HEK293 (cell line): ENCODE measurements around the gene MYLK2.

Source experiments
- CTCF ChIA-PET: fragments of 350-600 bp; formaldehyde crosslinking; extraction: SDS; loops from one replicate; lab custom pipeline; 2021; ENCODE audit warnings: antibody characterized with exemption; lab: Yijun Ruan, JAX
- POLR2A ChIA-PET: fragments of 300-600 bp; formaldehyde crosslinking; extraction: SDS; loops from one replicate; lab custom pipeline; 2020; ENCODE audit warnings: antibody characterized with exemption, inconsistent platforms; lab: Yijun Ruan, JAX
- H3K27ac ChIP-seq: fragments of 200-500 bp; sonication (Bioruptor generic); 2 replicates; pipeline ENCODE4 v1.5.1; 2014; ENCODE audit warnings: low read depth, low read length, control low read depth, inconsistent platforms; ENCODE audit errors: extremely low read depth
- H3K36me3 ChIP-seq, 2 experiments: fragments of 200-500 bp in 1 of 2; sonication (Bioruptor generic) in 1 of 2; 1 replicate in 1 of 2; 2 replicates in 1 of 2; pipeline ENCODE4 v1.5.1; 2014 to 2017; ENCODE audit warnings: inconsistent platforms in 2 of 2, low read length in 2 of 2; ENCODE audit not compliant: control insufficient read depth in 2 of 2, insufficient read depth in 1 of 2
- H3K4me1 ChIP-seq: fragments of 200-500 bp; sonication (Bioruptor generic); 2 replicates; pipeline ENCODE4 v1.5.1; 2014; ENCODE audit warnings: mild to moderate bottlenecking, low read length, inconsistent platforms; ENCODE audit not compliant: control insufficient read depth, insufficient read depth
- H3K4me3 ChIP-seq: 2 replicates; pipeline ENCODE4 v1.5.1; 2011; ENCODE audit warnings: low read depth, mild to moderate bottlenecking, control low read depth, low read length, moderate library complexity
- H3K9me3 ChIP-seq: fragments of 200-500 bp; sonication (Bioruptor generic); 2 replicates; pipeline ENCODE4 v1.5.1; 2014; ENCODE audit warnings: low read depth, low read length, inconsistent platforms; ENCODE audit not compliant: control insufficient read depth, insufficient read depth
- IKZF3 ChIP-seq: fragments of 450-650 bp; IDR thresholded peaks from 2 replicates; pipeline ENCODE4 v1.5.0; 2018; ENCODE audit warnings: missing biosample characterization, mild to moderate bottlenecking, missing genetic modification characterization, moderate library complexity
- SCRT1 ChIP-seq: fragments of 450-650 bp; formaldehyde crosslinking; IDR thresholded peaks from 2 replicates; pipeline ENCODE4 v1.5.1; 2016; ENCODE audit warnings: missing biosample characterization, missing genetic modification characterization, borderline replicate concordance
- WT1 ChIP-seq: fragments of 450-650 bp; formaldehyde crosslinking; IDR thresholded peaks from 2 replicates; pipeline ENCODE4 v1.5.1; 2016; ENCODE audit warnings: missing biosample characterization, missing genetic modification characterization
- ZBTB20 ChIP-seq: fragments of 450-650 bp; formaldehyde crosslinking; IDR thresholded peaks from 2 replicates; pipeline ENCODE4 v1.5.1; 2016; ENCODE audit warnings: missing biosample characterization, missing genetic modification characterization
- ZIC2 ChIP-seq: fragments of 450-650 bp; formaldehyde crosslinking; IDR thresholded peaks from 2 replicates; pipeline ENCODE4 v1.5.1; 2016; ENCODE audit warnings: missing biosample characterization, missing genetic modification characterization
- ZNF184 ChIP-seq: fragments of 450-650 bp; IDR thresholded peaks from 2 replicates; pipeline ENCODE4 v1.5.1; 2018; ENCODE audit warnings: missing biosample characterization, mild to moderate bottlenecking, missing genetic modification characterization
- ZNF24 ChIP-seq: fragments of 450-650 bp; formaldehyde crosslinking; IDR thresholded peaks from 2 replicates; pipeline ENCODE4 v1.5.1; 2016; ENCODE audit warnings: missing biosample characterization, missing genetic modification characterization
- ZNF426 ChIP-seq: fragments of 450-650 bp; formaldehyde crosslinking; IDR thresholded peaks from 2 replicates; pipeline ENCODE4 v1.5.1; 2017; ENCODE audit warnings: missing biosample characterization, missing genetic modification characterization, mild to moderate bottlenecking, inconsistent platforms, moderate library complexity
- ZNF473 ChIP-seq: fragments of 450-650 bp; formaldehyde crosslinking; IDR thresholded peaks from 2 replicates; pipeline ENCODE4 v1.5.1; 2017; ENCODE audit warnings: missing biosample characterization, missing genetic modification characterization
- ZNF560 ChIP-seq: fragments of 450-650 bp; formaldehyde crosslinking; IDR thresholded peaks from 2 replicates; pipeline ENCODE4 v1.5.1; 2017; ENCODE audit warnings: missing biosample characterization, missing genetic modification characterization, borderline replicate concordance
- ZNF596 ChIP-seq: fragments of 450-650 bp; IDR thresholded peaks from 2 replicates; pipeline ENCODE4 v1.5.0; 2018; ENCODE audit warnings: missing biosample characterization, mild to moderate bottlenecking, missing genetic modification characterization, moderate library complexity
- ZNF600 ChIP-seq: fragments of 450-650 bp; formaldehyde crosslinking; IDR thresholded peaks from 2 replicates; pipeline ENCODE4 v1.5.1; 2016; ENCODE audit warnings: missing biosample characterization, missing genetic modification characterization
- ZNF626 ChIP-seq: fragments of 450-650 bp; sonication (Bioruptor Pico); formaldehyde crosslinking; IDR thresholded peaks from 2 replicates; pipeline ENCODE4 v1.5.1; 2018; ENCODE audit warnings: missing biosample characterization, missing genetic modification characterization, inconsistent platforms
- ZNF664 ChIP-seq: fragments of 450-650 bp; formaldehyde crosslinking; IDR thresholded peaks from 2 replicates; pipeline ENCODE4 v1.5.1; 2016; ENCODE audit warnings: missing biosample characterization, missing genetic modification characterization
- ZNF707 ChIP-seq: fragments of 450-650 bp; formaldehyde crosslinking; IDR thresholded peaks from 2 replicates; pipeline ENCODE4 v1.5.1; 2016; ENCODE audit warnings: missing biosample characterization, missing genetic modification characterization
- ZXDB ChIP-seq: fragments of 450-650 bp; formaldehyde crosslinking; IDR thresholded peaks from 2 replicates; pipeline ENCODE4 v1.5.1; 2016; ENCODE audit warnings: missing biosample characterization, missing genetic modification characterization
- TF ChIP-seq, protein P1 (sequence below): fragments of 450-650 bp; formaldehyde crosslinking; IDR thresholded peaks from 2 replicates; pipeline ENCODE4 v1.5.1; 2016; ENCODE audit warnings: missing biosample characterization, missing genetic modification characterization
- TF ChIP-seq, protein P2 (sequence below): fragments of 450-650 bp; formaldehyde crosslinking; IDR thresholded peaks from 2 replicates; pipeline ENCODE4 v1.5.1; 2017; ENCODE audit warnings: missing biosample characterization, missing genetic modification characterization
- TF ChIP-seq, protein P3 (sequence below): fragments of 450-650 bp; formaldehyde crosslinking; IDR thresholded peaks from 2 replicates; pipeline ENCODE4 v1.5.1; 2017; ENCODE audit warnings: missing biosample characterization, missing genetic modification characterization

Gene MYLK2

DNA sequence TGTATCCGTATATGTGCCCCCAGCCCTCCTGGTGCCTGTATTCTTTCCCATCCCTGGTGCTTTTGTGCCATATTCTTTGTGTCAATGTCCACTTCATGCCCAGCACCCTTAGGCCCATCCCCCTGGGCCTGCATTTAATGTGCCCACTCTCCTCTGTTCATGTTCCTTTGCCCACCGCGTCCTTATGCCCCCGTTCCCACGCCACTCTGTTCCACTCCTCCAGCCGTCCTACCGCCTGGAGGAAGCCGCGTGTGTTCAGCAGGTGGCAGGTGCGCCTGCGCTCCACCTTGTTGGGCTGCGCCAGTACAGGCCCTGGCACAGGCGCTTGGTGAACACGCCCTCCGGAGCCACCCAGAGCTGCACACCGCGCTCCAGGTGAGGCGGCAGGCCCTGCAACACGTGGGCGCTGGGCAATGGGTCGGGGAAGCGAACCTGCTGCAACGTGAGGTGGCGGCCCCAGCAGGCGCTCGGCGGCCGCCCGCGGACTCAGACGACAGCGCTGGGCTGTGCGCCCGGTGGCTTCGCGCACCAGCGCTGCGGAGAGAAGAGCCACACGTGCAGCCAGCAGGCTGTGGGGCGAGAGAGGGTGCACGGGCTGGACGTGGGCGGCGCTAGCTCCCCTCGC lies 30.3 kb downstream of the MYLK2 start:
- no peak overlapping the region for H3K27ac ChIP-seq
- no peaks in the 10 kb centered on the region for H3K9me3 ChIP-seq
- TF ChIP-seq, protein P1, sequence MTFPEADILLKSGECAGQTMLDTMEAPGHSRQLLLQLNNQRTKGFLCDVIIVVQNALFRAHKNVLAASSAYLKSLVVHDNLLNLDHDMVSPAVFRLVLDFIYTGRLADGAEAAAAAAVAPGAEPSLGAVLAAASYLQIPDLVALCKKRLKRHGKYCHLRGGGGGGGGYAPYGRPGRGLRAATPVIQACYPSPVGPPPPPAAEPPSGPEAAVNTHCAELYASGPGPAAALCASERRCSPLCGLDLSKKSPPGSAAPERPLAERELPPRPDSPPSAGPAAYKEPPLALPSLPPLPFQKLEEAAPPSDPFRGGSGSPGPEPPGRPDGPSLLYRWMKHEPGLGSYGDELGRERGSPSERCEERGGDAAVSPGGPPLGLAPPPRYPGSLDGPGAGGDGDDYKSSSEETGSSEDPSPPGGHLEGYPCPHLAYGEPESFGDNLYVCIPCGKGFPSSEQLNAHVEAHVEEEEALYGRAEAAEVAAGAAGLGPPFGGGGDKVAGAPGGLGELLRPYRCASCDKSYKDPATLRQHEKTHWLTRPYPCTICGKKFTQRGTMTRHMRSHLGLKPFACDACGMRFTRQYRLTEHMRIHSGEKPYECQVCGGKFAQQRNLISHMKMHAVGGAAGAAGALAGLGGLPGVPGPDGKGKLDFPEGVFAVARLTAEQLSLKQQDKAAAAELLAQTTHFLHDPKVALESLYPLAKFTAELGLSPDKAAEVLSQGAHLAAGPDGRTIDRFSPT, result 0 out of 2 replicates have a peak, but pooled peaks have one; percentile 2
- no peak for TF ChIP-seq ZNF626
- no peaks in the 10 kb centered on the region for H3K4me1 ChIP-seq
- ChIA-PET POLR2A (no interaction called here), CTCF (interaction anchor here (0.7 to 4.9 kb wide), 6 partner anchors 14 to 241 kb away, joined by 3 to 87 read pairs (median 3); no protein-coding TSS in a partner anchor)
- no peaks in the 10 kb centered on the region for H3K36me3 ChIP-seq
- H3K4me3 ChIP-seq, result no peak overlapping the region

DNA sequence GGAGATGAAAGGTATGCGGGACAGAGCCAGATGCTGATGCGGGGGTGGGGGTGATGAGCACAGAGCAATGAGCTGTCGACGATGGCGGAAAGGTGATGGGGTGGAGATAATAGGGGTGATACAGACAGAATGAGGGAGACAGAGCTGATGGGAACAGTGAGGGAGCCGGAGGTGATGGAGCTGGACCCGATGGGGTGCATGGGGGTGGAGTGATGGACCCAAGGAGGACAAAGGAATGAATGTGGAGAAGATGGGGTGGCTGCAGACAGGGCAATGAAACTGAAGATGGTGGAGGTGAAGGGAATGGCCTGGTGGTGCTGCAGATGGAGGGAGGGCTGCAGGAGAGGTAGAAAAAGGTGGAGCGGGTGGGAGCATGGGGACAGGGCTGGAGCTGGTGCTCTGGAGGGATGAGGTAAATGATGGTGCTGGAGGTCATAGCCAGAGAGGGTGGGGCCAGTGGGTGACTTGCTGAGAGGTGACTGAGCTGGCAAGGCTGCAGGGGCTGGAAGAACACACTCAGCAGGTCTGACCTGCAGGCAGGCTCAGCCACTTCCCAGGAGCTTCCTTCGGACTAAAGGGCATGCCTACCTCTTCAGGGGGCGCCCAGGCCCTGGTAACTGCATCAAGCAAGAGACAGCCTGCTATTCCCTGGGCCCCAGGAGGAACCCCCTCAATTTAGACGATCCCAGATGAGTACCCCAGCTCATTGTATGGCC lies 32.2 kb downstream of the MYLK2 start:
- no peaks in the 10 kb centered on the region for H3K9me3 ChIP-seq
- CTCF ChIA-PET, result interaction anchor here (0.7 to 6.9 kb wide), 19 partner anchors 9 to 241 kb away, joined by 3 to 128 read pairs (median 6); partner anchors contain the start of gene PDRG1
- H3K4me3 ChIP-seq, result no peak overlapping the region
- no peak overlapping the region for H3K27ac ChIP-seq
- H3K4me1 ChIP-seq, result no peaks in the 10 kb centered on the region
- TF ChIP-seq WT1 (tag by site-specific recombination) (no peak), ZNF600 (tag by site-specific recombination) (peak; percentile 93), ZIC2 (tag by site-specific recombination) (peak; percentile 22; the same call in 1 of the 2 replicates), ZNF664 (tag by site-specific recombination) (no peak)
- TF ChIP-seq, protein P2, sequence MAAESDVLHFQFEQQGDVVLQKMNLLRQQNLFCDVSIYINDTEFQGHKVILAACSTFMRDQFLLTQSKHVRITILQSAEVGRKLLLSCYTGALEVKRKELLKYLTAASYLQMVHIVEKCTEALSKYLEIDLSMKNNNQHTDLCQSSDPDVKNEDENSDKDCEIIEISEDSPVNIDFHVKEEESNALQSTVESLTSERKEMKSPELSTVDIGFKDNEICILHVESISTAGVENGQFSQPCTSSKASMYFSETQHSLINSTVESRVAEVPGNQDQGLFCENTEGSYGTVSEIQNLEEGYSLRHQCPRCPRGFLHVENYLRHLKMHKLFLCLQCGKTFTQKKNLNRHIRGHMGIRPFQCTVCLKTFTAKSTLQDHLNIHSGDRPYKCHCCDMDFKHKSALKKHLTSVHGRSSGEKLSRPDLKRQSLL (tag by site-specific recombination), result peak; percentile 23; the same call in 1 of the 2 replicates
- TF ChIP-seq, all 188 proteins: peak for 3
- no peaks in the 10 kb centered on the region for H3K36me3 ChIP-seq
- POLR2A ChIA-PET, result no interaction called here

DNA sequence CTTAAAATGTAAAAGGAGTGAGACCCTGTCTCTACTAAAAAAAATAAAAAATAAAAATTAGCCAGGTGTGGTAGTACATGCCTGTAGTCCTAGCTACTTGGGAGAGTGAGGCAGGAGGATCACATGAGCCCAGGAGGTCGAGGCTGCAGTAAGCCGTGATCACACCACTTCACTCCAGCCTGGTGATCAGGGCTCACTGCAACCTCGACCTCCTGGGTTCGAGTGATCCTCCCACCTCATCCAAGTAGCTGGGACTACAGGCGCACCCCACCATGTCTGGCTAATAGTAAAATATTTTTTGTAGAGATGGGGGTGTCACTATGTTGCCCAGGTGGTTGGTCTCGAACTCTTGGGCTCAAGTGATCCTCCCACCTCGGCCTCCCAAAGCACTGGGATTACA lies 34.3 kb downstream of the MYLK2 start:
- H3K9me3 ChIP-seq, result no peaks in the 10 kb centered on the region
- H3K4me1 ChIP-seq, result no peaks in the 10 kb centered on the region
- no peak overlapping the region for H3K27ac ChIP-seq
- ChIA-PET CTCF (interaction anchor here (0.6 to 6.9 kb wide), 22 partner anchors 10 to 255 kb away, joined by 3 to 128 read pairs (median 6); partner anchors contain the start of genes MYLK2 and PDRG1), POLR2A (interaction anchor here (1.5 kb wide), 1 partner anchor 99 kb away, joined by 9 read pairs; the partner anchor contains the start of gene PDRG1)
- TF ChIP-seq, protein P2 (tag by site-specific recombination), result no peak
- no peak overlapping the region for H3K4me3 ChIP-seq
- no peaks in the 10 kb centered on the region for H3K36me3 ChIP-seq

DNA sequence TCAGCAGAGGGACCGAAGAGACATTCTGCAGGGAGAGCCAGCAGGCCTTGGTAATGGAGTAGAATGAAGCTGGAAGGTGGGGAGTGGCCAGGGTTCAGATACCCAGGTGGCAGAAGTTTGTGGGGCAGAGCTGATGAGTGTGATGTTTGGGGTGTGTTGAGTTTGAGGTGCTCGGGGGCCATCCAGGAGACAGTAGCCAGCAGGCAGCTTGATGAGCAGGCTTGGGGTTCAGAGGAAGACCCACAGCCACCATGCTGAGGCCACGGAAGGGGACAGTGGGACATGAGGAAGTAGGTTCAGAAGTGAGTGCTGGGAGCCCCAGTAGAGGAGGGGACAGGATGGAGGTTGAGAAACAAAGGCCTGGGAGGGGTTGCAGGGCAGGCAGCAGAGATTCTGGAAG lies 37.4 kb downstream of the MYLK2 start:
- Histone ChIP-seq H3K9me3 (no peaks in the 10 kb centered on the region), H3K36me3 (no peaks in the 10 kb centered on the region), H3K4me1 (no peaks in the 10 kb centered on the region), H3K27ac (no peak overlapping the region), H3K4me3 (no peak overlapping the region)
- POLR2A ChIA-PET, result no interaction called here
- CTCF ChIA-PET, result interaction anchor here (0.9 to 6.9 kb wide), 7 partner anchors 8 to 176 kb away, joined by 3 to 128 read pairs (median 12); partner anchors contain the start of gene PDRG1
- no peak for TF ChIP-seq ZNF560 (tag by site-specific recombination)
- TF ChIP-seq ZNF426 (tag by site-specific recombination), result no peak
- no peak for TF ChIP-seq ZNF184 (tag by site-specific recombination)
- TF ChIP-seq, protein P3, sequence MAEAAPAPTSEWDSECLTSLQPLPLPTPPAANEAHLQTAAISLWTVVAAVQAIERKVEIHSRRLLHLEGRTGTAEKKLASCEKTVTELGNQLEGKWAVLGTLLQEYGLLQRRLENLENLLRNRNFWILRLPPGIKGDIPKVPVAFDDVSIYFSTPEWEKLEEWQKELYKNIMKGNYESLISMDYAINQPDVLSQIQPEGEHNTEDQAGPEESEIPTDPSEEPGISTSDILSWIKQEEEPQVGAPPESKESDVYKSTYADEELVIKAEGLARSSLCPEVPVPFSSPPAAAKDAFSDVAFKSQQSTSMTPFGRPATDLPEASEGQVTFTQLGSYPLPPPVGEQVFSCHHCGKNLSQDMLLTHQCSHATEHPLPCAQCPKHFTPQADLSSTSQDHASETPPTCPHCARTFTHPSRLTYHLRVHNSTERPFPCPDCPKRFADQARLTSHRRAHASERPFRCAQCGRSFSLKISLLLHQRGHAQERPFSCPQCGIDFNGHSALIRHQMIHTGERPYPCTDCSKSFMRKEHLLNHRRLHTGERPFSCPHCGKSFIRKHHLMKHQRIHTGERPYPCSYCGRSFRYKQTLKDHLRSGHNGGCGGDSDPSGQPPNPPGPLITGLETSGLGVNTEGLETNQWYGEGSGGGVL (tag by site-specific recombination), result no peak
- no peak for TF ChIP-seq ZBTB20 (tag by site-specific recombination)
- TF ChIP-seq IKZF3 (tag by site-specific recombination), result no peak
- TF ChIP-seq ZNF473 (tag by site-specific recombination), result no peak
- TF ChIP-seq ZNF596 (tag by site-specific recombination), result no peak
- no peak for TF ChIP-seq ZNF707
- no peak for TF ChIP-seq SCRT1
- TF ChIP-seq ZNF24 (tag by site-specific recombination), result no peak
- TF ChIP-seq ZXDB (tag by site-specific recombination), result no peak
